CD14-positive monocyte (primary cell): ENCODE data around the gene ZEB2. TPM values are rescaled to one million over a fixed set of nuclear protein-coding genes. Genes with fewer than 3 reads are reported as not detected.
A peak's percentile ranks its signal among the peaks of the same experiment; 100 is the strongest.

Source experiments
- DNase-seq, 3 donors: peaks; one replicate each; pipeline ENCODE4 v3.0.0-alpha.2; 2011 to 2022
- H2AFZ ChIP-seq: 2 replicates; pipeline ENCODE4 v1.6.0; 2012; ENCODE audit warnings: mild to moderate bottlenecking, low read depth, low read length, inconsistent platforms; ENCODE audit not compliant: insufficient read depth, poor library complexity, severe bottlenecking
- H3K27ac ChIP-seq, 2 donors: 1 replicate in 1 of 2; 2 replicates in 1 of 2; pipeline ENCODE4 v1.5.1; 2012 to 2013; ENCODE audit warnings: low read length in 2 of 2, control low read depth in 1 of 2, inconsistent platforms in 1 of 2, low read depth in 1 of 2, mild to moderate bottlenecking in 1 of 2
- H3K27me3 ChIP-seq, 2 donors: one replicate each; pipeline versions ENCODE4 v1.6.0 to v1.6.1; 2011 to 2013; ENCODE audit warnings: low read length in 2 of 2; ENCODE audit not compliant: control insufficient read depth in 2 of 2, insufficient read depth in 2 of 2
- H3K36me3 ChIP-seq, 2 donors: replicated peaks in 1 of 2; 1 replicate in 1 of 2; 2 replicates in 1 of 2; pipeline versions ENCODE4 v1.5.1 to v1.6.1; 2012 to 2013; ENCODE audit warnings: low read length in 2 of 2, control low read depth in 1 of 2, inconsistent platforms in 1 of 2, mild to moderate bottlenecking in 1 of 2; ENCODE audit not compliant: insufficient read depth in 2 of 2, control insufficient read depth in 1 of 2
- H3K4me1 ChIP-seq, 2 donors: 1 replicate in 1 of 2; 2 replicates in 1 of 2; pipeline versions ENCODE4 v1.5.1 to v1.6.1; 2012 to 2013; ENCODE audit warnings: low read length in 2 of 2, control low read depth in 1 of 2, inconsistent platforms in 1 of 2, mild to moderate bottlenecking in 1 of 2, moderate library complexity in 1 of 2; ENCODE audit not compliant: insufficient read depth in 2 of 2, control insufficient read depth in 1 of 2
- H3K4me2 ChIP-seq: replicated peaks from 2 replicates; pipeline ENCODE3; 2012; ENCODE audit warnings: low read length, moderate library complexity, mild to moderate bottlenecking; ENCODE audit not compliant: poor library complexity, severe bottlenecking; ENCODE audit errors: extremely low read depth
- H3K4me3 ChIP-seq, 3 experiments: fragments of 200-600 bp in 1 of 3; sonication (generic) in 1 of 3; replicated peaks in 1 of 3; 1 replicate in 2 of 3; 2 replicates in 1 of 3; pipeline ENCODE4 v1.5.1; 2011 to 2013; ENCODE audit warnings: low read length in 3 of 3, mild to moderate bottlenecking in 3 of 3, control low read depth in 2 of 3, low read depth in 2 of 3, inconsistent platforms in 1 of 3, moderate library complexity in 1 of 3
- H3K79me2 ChIP-seq: 2 replicates; pipeline ENCODE4 v1.6.0; 2012; ENCODE audit warnings: mild to moderate bottlenecking, control low read depth, inconsistent platforms, low read length, moderate library complexity; ENCODE audit not compliant: insufficient read depth
- H3K9ac ChIP-seq: 2 replicates; pipeline ENCODE4 v1.6.0; 2017; ENCODE audit warnings: low read length, mild to moderate bottlenecking; ENCODE audit not compliant: insufficient read depth, poor library complexity, severe bottlenecking
- H3K9me3 ChIP-seq, 2 donors: replicated peaks in 1 of 2; 1 replicate in 1 of 2; 2 replicates in 1 of 2; pipeline versions ENCODE4 v1.5.1 to v1.6.1; 2012 to 2013; ENCODE audit warnings: low read length in 2 of 2, control low read depth in 1 of 2; ENCODE audit not compliant: control insufficient read depth in 1 of 2, insufficient read depth in 1 of 2
- H4K20me1 ChIP-seq: 2 replicates; pipeline ENCODE4 v1.6.0; 2012; ENCODE audit warnings: mild to moderate bottlenecking, low read length, control low read depth, moderate library complexity; ENCODE audit not compliant: insufficient read depth
- H3K27ac Mint-ChIP-seq, 7 donors: one replicate each; pipeline ENCODE4 v1.8.0; 2020; ENCODE audit warnings: mild to moderate bottlenecking in 7 of 7, mixed read lengths in 7 of 7, moderate library complexity in 6 of 7, inconsistent platforms in 2 of 7
- H3K27me3 Mint-ChIP-seq, 3 donors: one replicate each; pipeline ENCODE4 v1.8.0; 2021 to 2022; ENCODE audit warnings: low read depth in 3 of 3, mild to moderate bottlenecking in 3 of 3, mixed read lengths in 3 of 3, moderate library complexity in 3 of 3, inconsistent platforms in 1 of 3
- H3K36me3 Mint-ChIP-seq, 2 donors: one replicate each; pipeline ENCODE4 v1.8.0; 2020; ENCODE audit warnings: mixed read lengths in 2 of 2, inconsistent platforms in 1 of 2, mild to moderate bottlenecking in 1 of 2
- H3K4me1 Mint-ChIP-seq: one replicate; pipeline ENCODE4 v1.8.0; 2020; ENCODE audit warnings: mild to moderate bottlenecking, mixed read lengths
- H3K4me3 Mint-ChIP-seq, 2 donors: one replicate each; pipeline ENCODE4 v1.8.0; 2020; ENCODE audit warnings: mild to moderate bottlenecking in 2 of 2, mixed read lengths in 2 of 2, moderate library complexity in 1 of 2
- H3K9me3 Mint-ChIP-seq, 7 donors: one replicate each; pipeline ENCODE4 v1.8.0; 2020 to 2022; ENCODE audit warnings: mixed read lengths in 7 of 7, mild to moderate bottlenecking in 6 of 7, moderate library complexity in 6 of 7, inconsistent platforms in 2 of 7
- CTCF ChIP-seq: fragments of 200-600 bp; IDR thresholded peaks from one replicate; pipeline ENCODE4 v1.8.0; 2022; ENCODE audit warnings: antibody characterized with exemption, mild to moderate bottlenecking
- WGBS: methylation state at CpG from one replicate; pipeline ENCODE4 v1.1.5; 2013; ENCODE audit warnings: missing lambda C conversion rate; ENCODE audit not compliant: insufficient coverage; 5-methylcytosine and 5-hydroxymethylcytosine counted together
- intact Hi-C, 2 donors: fragments of 100-400 bp; cut with micrococcal nuclease; formaldehyde crosslinking; loops; one replicate each; pipeline versions ENCODE4 v1.15.0 to v1.15.1; 2023
- polyA plus RNA-seq, 3 donors: library from polyadenylated mRNA; depleted of rRNA in 1 of 3; unstranded in 2 of 3; stranded (reverse) in 1 of 3; fragments of 300-500 nt in 2 of 3; fragments of >200 nt in 1 of 3; fragmentation: Illumina TruSeq in 2 of 3; gene quantifications; 1 replicate in 2 of 3; 2 replicates in 1 of 3; pipeline ENCODE4 v1.2.3, GENCODE V29; 2012 to 2021

Gene ZEB2
- polyA plus RNA-seq, 3 donors: 76.8 to 325 (median 93.8) TPM

GRCh38 chr2:144505245-144505831 lies 14.6 kb downstream of the ZEB2 start:
- peak overlapping the region in 1 of 3 experiments; percentile 99 for H3K4me3 ChIP-seq
- H2AFZ ChIP-seq: no peak overlapping the region
- Mint-ChIP-seq H3K36me3 (peaks cover 95 to 99% of the 10 kb centered on the region in 2 donors), H3K27me3 (peaks cover 0 to 1% (median 0%) of the 10 kb centered on the region in 3 donors), H3K9me3 (no peaks in the 10 kb centered on the region), H3K27ac (peak overlapping the region; percentile 52 to 90 (median 85)), H3K4me1 (peaks cover 84% of the 10 kb centered on the region), H3K4me3 (peak overlapping the region; percentile 51 to 64)
- H3K79me2 ChIP-seq: peaks cover 100% of the 10 kb centered on the region
- peak overlapping the region; percentile 34 to 99 for H3K27ac ChIP-seq
- H3K9me3 ChIP-seq: no peaks in the 10 kb centered on the region
- TF ChIP-seq CTCF: no peak
- intact Hi-C loops: no loop called here
- H3K4me2 ChIP-seq: peak overlapping the region; percentile 94
- no peak overlapping the region for H3K9ac ChIP-seq
- no peaks in the 10 kb centered on the region for H3K27me3 ChIP-seq
- peaks cover 100% of the 10 kb centered on the region for H4K20me1 ChIP-seq
- H3K36me3 ChIP-seq: peaks cover 57 to 89% of the 10 kb centered on the region in 2 donors
- WGBS: 9% methylated on average over 1 of the region's 2 CpGs
- peaks cover 80 to 96% of the 10 kb centered on the region in 2 donors for H3K4me1 ChIP-seq
- DNase-seq: no peak

- H3K27me3 ChIP-seq: no peaks in the 10 kb centered on the region
- H3K36me3 Mint-ChIP-seq: peaks cover 92 to 98% of the 10 kb centered on the region in 2 donors
- H3K9me3 Mint-ChIP-seq: no peaks in the 10 kb centered on the region
- WGBS: 89% methylated on average over 5 of the region's 6 CpGs
- H2AFZ ChIP-seq: no peak overlapping the region
- H3K36me3 ChIP-seq: peaks cover 63 to 92% of the 10 kb centered on the region in 2 donors
- no peak overlapping the region for H3K9ac ChIP-seq
- peak overlapping the region; percentile 53 to 55 for H3K4me3 Mint-ChIP-seq
- H3K27me3 Mint-ChIP-seq: peaks cover 0 to 1% (median 0%) of the 10 kb centered on the region in 3 donors
- H3K79me2 ChIP-seq: peaks cover 100% of the 10 kb centered on the region
- peaks cover 72 to 96% of the 10 kb centered on the region in 2 donors for H3K4me1 ChIP-seq
- H3K4me3 ChIP-seq: peak overlapping the region in 1 of 3 experiments; percentile 3
- peaks cover 72% of the 10 kb centered on the region for H3K4me1 Mint-ChIP-seq
- no peaks in the 10 kb centered on the region for H3K9me3 ChIP-seq
- intact Hi-C loops: no loop called here
- DNase-seq: no peak
- TF ChIP-seq CTCF: no peak
- H3K27ac ChIP-seq: peak overlapping the region; percentile 18 to 99
- H3K27ac Mint-ChIP-seq: peak overlapping the region; percentile 72 to 89 (median 84)
- H4K20me1 ChIP-seq: peaks cover 100% of the 10 kb centered on the region
- H3K4me2 ChIP-seq: peak overlapping the region; percentile 22
Measured at GRCh38 chr2:144504218-144504641, 15.7 kb downstream of the ZEB2 start.
